GM19238 (cell line): ENCODE measurements around the gene RNF123.

Source experiments
- DNase-seq: peaks from one replicate; pipeline ENCODE4 v3.0.0; 2011; ENCODE audit warnings: low spot score; ENCODE audit not compliant: insufficient read length

RNF123 gene

DNA sequence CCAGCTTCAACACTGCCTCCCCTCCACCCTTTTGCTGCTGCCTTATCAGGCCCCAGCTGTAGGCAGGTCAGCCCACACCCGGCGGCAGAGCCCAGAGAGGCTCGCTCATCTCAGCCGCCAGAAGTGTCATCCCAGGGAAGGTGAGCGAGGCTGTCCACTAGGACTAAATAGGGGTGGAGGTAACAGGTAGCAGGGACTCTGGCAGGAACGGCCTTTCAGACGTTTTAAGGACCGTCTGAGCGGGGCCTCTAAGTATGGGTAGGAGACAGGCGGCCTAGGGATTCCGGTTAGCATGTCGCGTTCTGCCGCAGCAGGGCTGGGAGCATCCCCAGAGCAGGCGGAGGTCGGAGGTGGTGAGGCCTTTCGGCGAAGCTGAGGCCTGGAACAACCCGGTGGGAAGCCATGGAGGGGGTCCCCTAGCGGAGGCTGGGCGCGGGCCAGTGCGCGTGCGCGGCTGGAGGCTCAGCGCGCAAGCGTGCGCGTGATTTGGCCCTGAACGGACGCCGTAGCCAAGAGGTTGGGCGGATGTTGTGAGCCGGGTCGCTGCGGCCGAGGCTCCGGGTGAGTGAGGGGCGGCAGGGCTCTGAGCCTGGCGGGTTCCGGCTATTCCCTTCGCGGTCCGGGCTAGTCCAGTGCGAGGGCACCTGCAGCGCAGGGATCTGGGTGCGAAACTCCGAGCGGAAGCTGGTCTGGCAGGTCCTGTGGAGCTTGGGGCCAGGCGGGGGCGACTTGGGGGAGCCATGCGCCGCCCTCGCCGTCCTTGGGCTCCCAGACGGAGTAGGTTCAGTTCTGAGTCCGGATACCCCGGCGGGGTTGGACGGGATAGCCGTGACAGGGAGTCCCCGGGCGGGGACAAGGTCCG lies at the start of gene RNF123, which contains the start of gene MST1:
Gene RNF123 (plus strand): TSS at position 512 of the 862 bp plus-strand sequence. CDS start 1,609 bp downstream, outside the sequence.
Gene MST1 (minus strand): TSS at position 429 of the 862 bp plus-strand sequence. CDS start 783 bp downstream, outside the sequence.
- peak; percentile 93 for DNase-seq

DNA sequence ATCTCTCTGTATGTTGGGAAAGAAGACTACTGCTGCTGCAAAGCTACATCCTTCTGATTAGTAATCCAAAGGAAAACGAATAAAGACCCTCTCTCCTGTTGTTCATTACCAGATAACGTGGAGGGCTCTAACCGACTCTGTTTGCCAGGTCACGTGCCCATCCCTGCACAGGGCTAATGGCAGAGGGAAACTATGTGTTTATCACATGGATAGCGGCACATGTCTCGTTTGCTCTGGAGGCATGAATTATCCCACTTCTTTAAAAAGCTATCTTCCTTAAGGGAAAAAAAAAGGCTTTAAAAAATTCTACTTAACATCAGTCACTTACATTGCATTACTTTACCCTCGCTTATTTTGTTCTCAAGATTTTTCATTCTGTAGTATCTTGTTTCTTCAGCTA lies 48.1 kb upstream of the RNF123 start:
- no peak for DNase-seq

- no peak for DNase-seq
Observed at GRCh38 chr3:49641921-49642707, 47.2 kb upstream of the RNF123 start.

DNA sequence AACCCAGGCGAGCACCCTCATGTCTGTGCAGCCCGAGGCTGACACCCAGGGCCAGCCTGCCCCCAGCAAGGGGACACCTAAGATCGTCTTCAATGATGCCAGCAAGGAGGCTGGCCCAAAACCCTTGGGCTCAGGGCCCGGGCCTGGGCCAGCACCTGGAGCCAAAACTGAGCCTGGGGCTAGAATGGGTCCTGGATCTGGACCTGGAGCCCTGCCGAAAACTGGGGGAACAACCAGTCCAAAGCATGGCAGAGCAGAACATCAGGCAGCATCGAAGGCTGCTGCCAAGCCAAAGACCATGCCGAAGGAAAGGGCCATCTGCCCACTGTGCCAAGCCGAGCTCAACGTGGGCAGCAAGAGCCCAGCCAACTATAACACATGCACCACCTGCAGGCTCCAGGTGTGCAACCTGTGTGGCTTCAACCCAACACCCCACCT lies 46.6 kb upstream of the RNF123 start:
- DNase-seq, result no peak

- no peak for DNase-seq
Observed at GRCh38 chr3:49644684-49645083, 44.7 kb upstream of the RNF123 start.

DNA sequence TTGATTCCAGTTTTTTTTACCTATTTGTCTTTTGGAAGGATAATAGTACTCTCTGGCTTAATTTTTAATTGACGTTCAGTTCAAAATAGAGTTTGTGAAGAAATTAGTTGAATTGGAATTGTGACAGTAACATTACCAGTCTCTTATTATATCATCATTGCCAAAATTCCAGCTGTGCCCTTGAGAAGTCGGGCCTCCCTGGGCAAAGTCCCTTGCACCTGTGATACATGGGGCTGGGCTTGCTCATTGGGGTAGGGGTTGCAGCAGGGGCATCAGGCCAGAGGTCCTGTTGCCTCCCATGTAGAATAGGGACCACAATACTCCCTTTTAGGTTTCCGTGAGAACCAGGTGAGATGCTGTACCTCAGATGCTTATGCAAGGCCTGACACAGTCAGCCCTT lies 43.1 kb upstream of the RNF123 start:
- no peak for DNase-seq

DNA sequence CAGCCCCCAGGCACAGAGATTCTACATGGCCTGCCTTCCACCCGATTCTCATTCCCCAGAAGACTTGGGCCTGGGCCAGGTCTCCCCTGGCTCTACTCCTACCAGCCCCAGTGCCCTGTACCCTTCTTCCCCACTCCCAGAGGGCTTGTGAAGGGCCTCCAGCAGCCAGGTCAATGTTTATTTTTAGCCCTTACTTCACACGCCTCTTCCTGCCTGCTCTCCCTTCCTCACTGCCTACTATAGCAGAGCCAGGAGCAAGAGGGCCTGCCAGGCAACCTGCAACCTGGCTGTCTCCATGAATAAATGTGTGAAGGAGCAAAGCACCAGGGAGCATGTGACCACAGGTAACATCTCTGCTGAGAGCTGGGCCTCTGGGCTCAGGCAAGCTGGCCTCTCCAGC lies 41.6 kb upstream of the RNF123 start:
- DNase-seq, result no peak

DNA sequence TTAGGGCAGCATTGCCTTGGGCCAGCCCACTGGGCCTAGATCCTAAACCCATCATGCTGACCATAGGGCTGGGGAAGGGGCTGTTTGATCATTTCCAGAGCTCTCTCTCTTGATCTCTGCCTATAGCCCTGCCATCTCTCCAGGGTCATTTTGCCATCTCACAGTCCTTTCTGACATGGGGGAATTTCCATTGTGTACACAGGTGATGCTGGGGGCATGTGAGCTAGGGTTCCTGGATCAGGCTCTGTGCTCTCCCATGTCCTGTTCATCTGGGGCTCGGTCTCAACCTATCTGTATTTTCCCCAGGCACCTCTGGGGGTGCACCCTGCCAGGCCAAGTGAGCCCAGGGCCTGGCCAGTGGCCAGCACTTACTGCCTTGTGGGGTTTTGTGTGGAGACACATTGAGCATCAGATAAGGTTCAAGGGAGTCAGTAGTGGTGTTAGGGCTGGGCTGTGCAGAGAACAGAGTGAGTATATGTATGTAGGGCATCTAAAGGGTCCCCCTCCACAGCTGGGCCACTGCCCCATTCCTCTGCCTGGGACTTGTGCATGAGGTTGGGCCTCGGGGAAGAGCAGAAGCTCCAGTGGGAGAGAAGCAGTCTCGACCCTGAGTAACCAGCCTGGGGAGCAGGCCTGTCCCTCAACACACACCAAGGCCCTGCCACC lies 40.9 kb upstream of the RNF123 start:
- DNase-seq, result no peak

DNA sequence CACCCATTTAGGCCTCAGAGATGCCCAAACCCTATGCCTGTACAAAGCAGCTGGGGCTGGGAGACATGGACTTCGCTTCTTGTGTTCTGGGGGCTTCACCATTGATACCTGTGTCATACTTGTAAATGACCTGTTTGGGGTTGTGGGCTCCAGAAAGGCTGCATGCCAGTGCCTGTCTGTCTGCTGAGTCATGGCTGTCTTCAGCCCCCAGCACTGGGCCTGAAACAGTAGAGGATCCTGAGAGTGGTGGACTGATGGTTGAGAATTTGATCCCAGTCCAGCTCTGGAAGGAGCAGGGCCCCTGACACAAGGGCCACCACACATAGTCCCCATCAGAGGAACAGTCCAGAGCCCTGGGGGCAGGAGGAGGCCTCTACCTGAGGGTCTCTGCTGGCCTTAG lies 39.8 kb upstream of the RNF123 start:
- DNase-seq, result no peak

GRCh38 chr3:49650177-49650576 lies 39.2 kb upstream of the RNF123 start:
- DNase-seq, result no peak

DNA sequence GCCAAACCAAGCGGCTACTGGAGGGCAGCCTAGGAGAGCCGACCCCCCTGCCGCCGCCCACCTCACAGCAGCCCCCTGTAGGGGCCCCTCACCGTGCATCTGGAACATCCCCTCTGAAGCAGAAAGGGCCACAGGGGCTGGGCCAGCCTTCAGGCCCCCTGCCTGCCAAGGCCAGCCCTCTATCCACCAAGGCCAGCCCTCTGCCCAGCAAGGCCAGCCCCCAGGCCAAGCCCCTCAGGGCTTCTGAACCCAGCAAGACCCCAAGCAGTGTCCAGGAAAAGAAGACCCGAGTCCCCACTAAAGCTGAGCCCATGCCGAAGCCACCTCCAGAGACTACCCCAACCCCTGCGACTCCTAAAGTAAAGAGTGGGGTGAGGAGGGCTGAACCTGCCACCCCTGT lies 38.7 kb upstream of the RNF123 start:
- no peak for DNase-seq

GRCh38 chr3:49652218-49652902 lies 37.0 kb upstream of the RNF123 start:
- DNase-seq, result no peak

- no peak for DNase-seq
Observed at GRCh38 chr3:49652903-49653415, 36.4 kb upstream of the RNF123 start.

- DNase-seq, result no peak
Observed at GRCh38 chr3:49653621-49654020, 35.7 kb upstream of the RNF123 start.

DNA sequence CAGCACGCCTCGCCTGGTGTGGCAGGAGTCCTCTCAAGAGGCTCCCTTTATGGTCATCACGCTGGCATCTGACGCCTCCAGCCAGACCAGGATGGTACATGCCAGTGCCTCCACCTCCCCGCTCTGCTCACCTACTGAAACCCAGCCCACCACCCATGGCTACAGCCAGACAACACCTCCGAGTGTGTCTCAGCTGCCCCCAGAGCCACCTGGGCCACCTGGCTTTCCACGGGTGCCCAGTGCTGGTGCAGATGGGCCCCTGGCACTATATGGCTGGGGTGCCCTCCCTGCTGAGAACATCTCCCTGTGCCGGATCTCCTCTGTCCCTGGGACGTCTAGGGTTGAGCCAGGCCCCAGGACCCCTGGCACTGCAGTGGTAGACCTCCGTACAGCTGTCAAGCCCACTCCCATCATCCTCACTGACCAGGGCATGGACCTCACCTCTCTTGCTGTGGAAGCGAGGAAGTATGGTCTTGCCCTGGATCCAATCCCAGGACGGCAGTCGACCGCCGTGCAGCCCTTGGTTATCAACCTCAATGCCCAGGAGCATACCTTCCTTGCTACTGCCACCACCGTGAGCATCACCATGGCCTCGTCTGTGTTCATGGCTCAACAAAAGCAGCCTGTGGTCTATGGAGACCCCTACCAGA lies 35.1 kb upstream of the RNF123 start:
- DNase-seq, result no peak

DNA sequence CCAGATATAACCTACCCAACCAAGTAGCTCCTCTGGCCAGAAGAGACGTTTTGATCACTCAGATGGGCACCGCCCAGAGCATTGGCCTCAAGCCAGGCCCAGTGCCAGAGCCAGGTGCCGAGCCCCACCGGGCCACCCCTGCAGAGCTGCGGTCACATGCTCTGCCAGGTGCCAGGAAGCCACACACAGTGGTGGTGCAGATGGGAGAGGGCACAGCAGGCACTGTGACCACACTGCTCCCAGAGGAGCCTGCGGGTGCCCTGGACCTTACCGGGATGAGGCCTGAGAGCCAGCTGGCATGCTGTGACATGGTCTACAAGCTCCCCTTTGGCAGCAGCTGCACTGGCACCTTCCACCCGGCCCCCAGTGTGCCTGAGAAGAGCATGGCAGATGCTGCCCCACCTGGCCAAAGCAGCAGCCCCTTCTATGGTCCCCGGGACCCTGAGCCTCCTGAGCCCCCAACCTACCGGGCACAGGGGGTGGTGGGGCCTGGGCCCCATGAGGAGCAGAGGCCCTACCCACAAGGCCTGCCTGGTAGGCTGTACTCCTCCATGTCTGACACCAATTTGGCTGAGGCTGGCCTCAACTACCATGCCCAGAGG lies 34.3 kb upstream of the RNF123 start:
- no peak for DNase-seq

DNA sequence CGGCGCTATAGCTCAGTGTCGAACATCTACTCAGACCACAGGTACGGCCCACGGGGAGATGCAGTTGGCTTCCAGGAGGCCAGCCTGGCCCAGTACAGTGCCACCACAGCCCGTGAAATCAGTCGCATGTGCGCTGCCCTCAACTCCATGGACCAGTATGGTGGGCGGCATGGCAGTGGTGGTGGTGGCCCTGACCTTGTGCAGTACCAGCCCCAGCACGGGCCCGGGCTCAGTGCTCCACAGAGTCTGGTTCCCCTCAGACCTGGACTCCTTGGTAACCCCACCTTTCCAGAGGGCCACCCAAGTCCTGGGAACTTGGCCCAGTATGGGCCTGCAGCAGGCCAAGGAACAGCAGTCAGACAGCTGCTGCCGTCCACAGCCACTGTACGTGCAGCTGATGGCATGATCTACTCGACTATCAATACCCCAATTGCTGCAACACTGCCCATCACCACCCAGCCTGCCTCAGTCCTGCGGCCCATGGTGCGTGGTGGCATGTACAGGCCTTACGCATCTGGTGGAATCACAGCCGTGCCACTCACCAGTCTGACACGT lies 33.5 kb upstream of the RNF123 start:
- DNase-seq, result no peak

GRCh38 chr3:49656541-49657112 lies 32.7 kb upstream of the RNF123 start:
- DNase-seq, result no peak

DNA sequence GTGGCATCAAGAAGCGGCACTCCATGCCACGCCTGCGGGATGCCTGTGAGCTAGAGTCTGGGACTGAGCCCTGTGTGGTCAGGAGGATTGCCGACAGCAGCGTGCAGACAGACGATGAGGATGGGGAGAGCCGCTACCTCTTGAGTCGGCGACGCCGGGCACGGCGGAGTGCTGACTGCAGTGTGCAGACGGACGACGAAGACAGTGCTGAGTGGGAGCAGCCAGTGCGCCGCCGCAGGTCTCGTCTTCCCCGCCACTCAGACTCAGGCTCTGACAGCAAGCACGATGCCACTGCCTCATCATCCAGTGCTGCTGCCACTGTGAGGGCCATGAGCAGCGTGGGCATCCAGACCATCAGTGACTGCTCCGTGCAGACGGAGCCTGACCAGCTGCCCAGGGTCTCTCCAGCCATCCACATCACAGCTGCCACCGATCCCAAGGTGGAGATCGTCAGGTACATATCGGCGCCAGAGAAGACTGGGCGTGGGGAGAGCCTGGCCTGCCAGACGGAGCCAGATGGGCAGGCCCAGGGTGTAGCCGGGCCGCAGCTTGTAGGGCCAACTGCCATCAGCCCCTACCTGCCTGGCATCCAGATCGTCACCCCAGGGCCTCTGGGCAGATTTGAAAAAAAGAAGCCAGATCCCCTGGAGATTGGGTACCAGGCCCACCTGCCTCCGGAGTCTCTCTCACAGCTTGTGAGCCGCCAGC lies 32.0 kb upstream of the RNF123 start:
- DNase-seq, result no peak
